HG02870 (cell line): ENCODE data around the gene AEBP2.
"Not testable (repeated sequence)": the region's sequence is repeated elsewhere in the genome, so short reads cannot be mapped to it uniquely, and the experiment has no call there.

Experiments
- ATAC-seq: cut with Tn5 transposase; IDR thresholded peaks from one replicate; pipeline ENCODE4 v1.9.1; 2021; ENCODE audit warnings: mild to moderate bottlenecking, moderate library complexity; ENCODE audit not compliant: unreplicated experiment

Gene AEBP2

GRCh38 chr12:19419086-19419485 lies 20.2 kb upstream of the AEBP2 start:
- no peak for ATAC-seq

GRCh38 chr12:19421503-19422282 lies 17.6 kb upstream of the AEBP2 start:
- ATAC-seq: no peak

GRCh38 chr12:19423166-19423930 lies 15.9 kb upstream of the AEBP2 start:
- no peak for ATAC-seq

- ATAC-seq: no peak
These were observed 11.0 kb upstream of the AEBP2 start for GRCh38 chr12:19428246-19428645.

- not testable (repeated sequence) for ATAC-seq
These were observed 9.8 kb upstream of the AEBP2 start for GRCh38 chr12:19429491-19429890.

GRCh38 chr12:19430988-19431387 lies 8.3 kb upstream of the AEBP2 start:
- ATAC-seq: no peak

GRCh38 chr12:19431407-19432308 lies 7.6 kb upstream of the AEBP2 start:
- peak; percentile 74 for ATAC-seq

- ATAC-seq: no peak
These were observed 6.8 kb upstream of the AEBP2 start for GRCh38 chr12:19432309-19433170.

GRCh38 chr12:19434538-19434937 lies 4.8 kb upstream of the AEBP2 start:
- no peak for ATAC-seq

- no peak for ATAC-seq
These were observed 3.3 kb upstream of the AEBP2 start for GRCh38 chr12:19435831-19436497.

GRCh38 chr12:19436931-19437330 lies 2.4 kb upstream of the AEBP2 start:
- no peak for ATAC-seq

GRCh38 chr12:19437996-19438395 lies 1.3 kb upstream of the AEBP2 start:
- no peak for ATAC-seq

GRCh38 chr12:19440019-19440858 lies 947 bp downstream of the AEBP2 start:
- peak; percentile 31 for ATAC-seq

- ATAC-seq: no peak
These were observed 1.6 kb downstream of the AEBP2 start for GRCh38 chr12:19440916-19441315.

- ATAC-seq: no peak
These were observed 4.3 kb downstream of the AEBP2 start for GRCh38 chr12:19443585-19443984.

GRCh38 chr12:19444097-19444496 lies 4.8 kb downstream of the AEBP2 start:
- ATAC-seq: no peak

- ATAC-seq: no peak
These were observed 8.1 kb downstream of the AEBP2 start for GRCh38 chr12:19447386-19447785.

GRCh38 chr12:19449814-19450213 lies 10.5 kb downstream of the AEBP2 start:
- ATAC-seq: no peak

GRCh38 chr12:19450362-19450761 lies 11.1 kb downstream of the AEBP2 start:
- ATAC-seq: no peak
